ENCODE data around the gene SNRPD2.

The SNRPD2 gene

DNA sequence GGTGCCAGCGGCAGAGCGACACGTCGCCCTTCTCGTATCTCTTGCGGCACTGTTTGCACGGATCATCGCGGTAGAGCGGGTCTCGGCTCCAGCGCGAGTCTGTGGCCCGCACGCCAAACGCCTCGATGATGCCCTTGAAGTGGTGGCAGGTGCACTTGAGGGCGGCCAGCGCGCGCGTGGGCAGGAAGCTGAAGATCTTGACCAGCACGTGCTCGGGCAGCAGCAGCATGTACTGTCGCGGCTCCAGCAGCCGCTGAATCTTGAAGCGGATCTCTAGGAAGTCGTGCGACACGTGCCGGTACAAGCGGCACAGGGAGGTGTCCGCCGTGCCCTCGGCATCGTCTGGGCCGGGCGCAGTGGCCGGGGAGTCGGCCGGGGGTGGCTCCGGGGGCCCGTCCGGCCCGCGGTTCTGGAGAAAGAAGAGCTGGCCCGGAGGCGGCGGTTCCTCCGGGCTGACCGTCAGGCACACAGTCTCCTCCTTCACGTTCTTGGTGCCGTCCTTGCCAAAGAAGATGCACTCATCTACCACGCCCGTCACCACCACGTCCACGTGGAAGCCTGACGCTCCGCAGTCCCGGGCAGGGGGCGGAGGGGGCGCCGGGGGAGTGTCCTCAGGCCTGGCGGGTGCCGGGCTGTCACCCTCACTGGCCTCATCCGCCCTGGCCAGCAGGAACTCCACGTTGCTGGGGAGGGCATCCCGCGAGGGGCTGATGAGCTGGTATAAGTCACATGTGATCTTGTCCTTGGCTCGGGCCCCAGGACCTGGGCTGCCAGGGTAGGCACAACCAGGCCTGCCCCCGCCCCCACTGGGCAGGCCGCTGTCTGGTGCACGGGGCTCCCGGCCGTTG lies 20.3 kb upstream of the SNRPD2 start:
- H3K4me3 ChIP-seq (ENCODE audit: control insufficient read depth, low read depth, low read length), result no peak overlapping the region
- DNase-seq (ENCODE audit: low read depth), result no peak
- TF ChIP-seq CTCF (IDR thresholded peaks at IDR 0.05; ENCODE audit: control insufficient read depth, insufficient read depth, low read depth, low read length, missing control alignments), result no peak

GRCh38 chr19:45710356-45711130 lies 18.8 kb upstream of the SNRPD2 start:
- TF ChIP-seq CTCF (IDR thresholded peaks at IDR 0.05; ENCODE audit: control insufficient read depth, insufficient read depth, low read depth, low read length, missing control alignments), result no peak
- DNase-seq (ENCODE audit: low read depth), result no peak
- H3K4me3 ChIP-seq (ENCODE audit: control insufficient read depth, low read depth, low read length), result no peak overlapping the region

GRCh38 chr19:45705710-45706415 lies 14.1 kb upstream of the SNRPD2 start:
- DNase-seq (ENCODE audit: low read depth), result no peak
- no peak for TF ChIP-seq CTCF (IDR thresholded peaks at IDR 0.05; ENCODE audit: control insufficient read depth, insufficient read depth, low read depth, low read length, missing control alignments)
- H3K4me3 ChIP-seq (ENCODE audit: control insufficient read depth, low read depth, low read length), result no peak overlapping the region

DNA sequence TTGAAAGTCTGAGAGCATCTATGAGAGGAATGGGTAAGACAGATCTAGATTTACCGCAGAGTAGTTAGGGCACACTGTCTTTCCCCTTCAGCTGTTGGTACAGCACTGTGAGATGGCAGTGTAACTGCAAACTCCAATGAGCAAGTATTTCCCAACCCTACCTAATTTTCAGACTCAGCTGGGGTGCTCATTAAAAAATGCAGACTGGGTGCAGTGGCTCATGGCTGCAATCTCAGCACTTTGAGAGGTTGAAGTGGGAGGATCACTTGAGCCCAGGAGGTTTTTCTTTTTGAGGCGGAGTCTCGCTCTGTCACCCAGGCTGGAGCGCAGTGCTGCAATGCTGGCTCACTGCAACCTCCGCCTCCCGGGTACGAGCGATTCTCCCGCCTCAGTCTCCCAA lies 13.4 kb upstream of the SNRPD2 start:
- TF ChIP-seq CTCF (IDR thresholded peaks at IDR 0.05; ENCODE audit: control insufficient read depth, insufficient read depth, low read depth, low read length, missing control alignments), result no peak
- no peak overlapping the region for H3K4me3 ChIP-seq (ENCODE audit: control insufficient read depth, low read depth, low read length)
- no peak for DNase-seq (ENCODE audit: low read depth)

DNA sequence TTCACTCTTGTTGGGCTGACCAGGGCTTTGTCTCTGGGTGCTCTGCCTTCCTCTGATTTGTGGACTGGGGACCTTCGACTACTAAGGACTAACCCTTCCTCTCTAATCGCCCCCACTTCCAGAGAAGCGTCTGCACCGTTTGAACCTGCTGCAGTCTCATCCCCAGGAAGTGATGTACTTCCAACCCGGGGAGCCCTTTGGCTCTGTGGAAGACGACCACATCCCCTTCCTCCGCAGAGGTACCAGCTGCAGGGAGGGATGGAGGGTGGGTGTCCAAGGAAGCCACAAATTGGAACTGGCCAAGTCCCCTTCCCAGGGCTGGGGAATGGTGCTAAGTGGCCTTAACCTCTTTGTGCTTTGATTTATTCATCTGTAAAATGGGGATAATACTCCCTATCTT lies 9.9 kb upstream of the SNRPD2 start:
- DNase-seq (ENCODE audit: low read depth), result no peak
- TF ChIP-seq CTCF (IDR thresholded peaks at IDR 0.05; ENCODE audit: control insufficient read depth, insufficient read depth, low read depth, low read length, missing control alignments), result no peak
- H3K4me3 ChIP-seq (ENCODE audit: control insufficient read depth, low read depth, low read length), result no peak overlapping the region

GRCh38 chr19:45693106-45693788 lies 1.5 kb upstream of the SNRPD2 start:
- TF ChIP-seq CTCF (IDR thresholded peaks at IDR 0.05; ENCODE audit: control insufficient read depth, insufficient read depth, low read depth, low read length, missing control alignments), result peak; percentile 97
- peak overlapping the region; percentile 71 for H3K4me3 ChIP-seq (ENCODE audit: control insufficient read depth, low read depth, low read length)
- no peak for DNase-seq (ENCODE audit: low read depth)
